HG03135 (cell line): ENCODE data around the gene CCDC149.

ENCODE experiments used
- ATAC-seq: cut with Tn5 transposase; IDR thresholded peaks from one replicate; pipeline ENCODE4 v1.9.1; 2021; ENCODE audit warnings: mild to moderate bottlenecking, moderate library complexity; ENCODE audit not compliant: unreplicated experiment

The CCDC149 gene

DNA sequence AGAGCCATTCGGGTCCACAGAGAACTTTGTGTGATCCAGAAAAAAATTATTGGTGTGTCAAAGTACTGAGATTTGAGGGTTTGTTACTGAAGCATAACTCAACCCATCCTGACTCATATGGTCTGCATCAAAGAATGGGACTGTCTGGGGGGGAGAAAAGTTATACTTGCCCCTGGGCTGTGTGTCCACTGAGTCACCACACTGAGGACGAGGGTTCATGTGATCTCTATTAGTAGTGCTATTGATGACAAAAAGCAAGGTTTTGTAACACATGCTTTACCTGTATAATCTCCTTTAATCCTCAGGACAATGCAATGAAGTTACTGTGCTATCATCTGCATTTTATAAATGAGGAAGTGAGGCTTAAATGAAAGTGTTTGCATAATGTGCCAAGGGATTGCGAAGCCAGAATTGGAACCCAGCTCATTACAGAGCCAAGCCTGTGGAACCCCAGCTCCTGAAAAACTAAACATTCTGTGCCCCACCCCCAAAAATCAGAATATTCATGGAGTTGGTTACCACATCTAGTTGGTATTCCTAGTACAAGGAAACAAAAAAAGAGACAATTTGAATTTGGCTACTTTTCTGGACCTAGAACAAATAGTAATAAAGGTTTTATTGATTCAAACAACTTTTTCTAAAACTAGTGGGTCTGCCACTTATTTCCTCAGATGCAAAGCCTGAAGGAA, 31.2 kb downstream of the CCDC149 start:
- no peak for ATAC-seq

DNA sequence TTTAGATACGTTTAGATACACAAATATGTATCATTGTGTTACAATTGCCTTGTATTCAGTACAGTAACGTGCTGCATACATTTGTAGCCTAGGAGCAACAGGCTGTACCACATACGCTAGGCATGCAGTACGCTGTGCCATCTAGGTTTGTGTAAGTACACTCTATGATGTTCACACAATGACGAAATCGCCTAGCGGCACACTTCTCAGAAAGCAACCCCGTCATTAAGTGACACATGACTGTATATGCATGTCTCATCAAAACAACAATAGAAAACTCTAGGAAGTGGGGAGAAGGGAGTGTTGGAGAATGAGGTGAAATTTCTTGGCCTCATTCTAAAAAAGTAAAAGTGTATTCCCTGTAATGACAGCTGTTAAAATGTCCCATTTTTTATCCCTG, 32.7 kb downstream of the CCDC149 start:
- no peak for ATAC-seq

DNA sequence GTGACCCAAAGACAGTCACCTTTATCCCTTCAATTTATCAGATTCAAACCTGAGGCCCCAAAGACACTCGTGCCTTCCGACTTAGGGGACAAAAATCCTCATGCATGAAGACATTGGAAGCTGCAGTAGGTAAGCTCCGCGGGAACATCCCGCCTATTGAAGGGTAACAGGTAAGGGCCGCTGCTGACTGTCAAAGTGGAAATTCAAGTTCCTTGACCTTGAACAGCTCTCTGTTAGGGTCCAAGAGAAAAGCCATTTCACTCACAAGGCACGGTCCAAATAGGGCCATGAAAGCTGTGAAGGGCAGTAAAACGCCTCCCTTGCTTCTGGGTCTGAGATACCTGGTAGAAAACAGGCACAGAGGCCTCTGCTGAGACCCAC, 34.2 kb downstream of the CCDC149 start:
- no peak for ATAC-seq

DNA sequence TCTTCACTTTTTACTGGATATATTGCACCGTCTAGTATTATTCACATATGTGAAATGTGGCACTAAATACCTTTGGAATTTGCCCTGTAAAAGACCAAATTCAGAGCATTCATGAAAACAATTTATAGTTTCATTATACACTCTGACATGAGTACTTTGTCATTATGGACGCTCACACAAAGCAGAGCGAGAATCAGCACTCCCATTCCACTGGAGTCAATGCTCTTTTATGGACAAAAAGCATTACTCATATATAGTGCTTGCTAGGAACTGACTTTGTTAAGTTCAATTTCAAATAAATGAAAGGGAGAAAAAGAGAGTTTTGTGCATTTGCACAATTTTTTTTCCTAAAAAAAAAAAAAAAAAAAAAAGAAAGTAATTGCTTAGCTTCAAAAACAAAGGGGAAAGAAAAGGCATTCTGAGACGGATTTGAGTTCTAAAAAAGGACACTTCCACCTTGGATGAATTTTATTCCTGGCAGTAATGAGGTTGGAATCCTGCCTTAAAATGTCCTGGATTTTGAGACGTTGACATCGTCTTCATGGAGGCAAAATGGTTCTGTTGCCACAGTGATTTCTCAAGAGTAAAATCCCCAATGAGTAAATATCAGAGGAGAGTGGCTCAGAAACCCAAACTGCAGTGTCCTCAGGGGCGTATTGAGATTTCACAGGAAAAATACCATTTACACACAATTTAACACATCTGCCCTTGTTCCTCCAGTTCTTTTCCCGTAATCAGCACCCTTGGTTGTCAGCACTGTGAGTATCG, 34.8 kb downstream of the CCDC149 start:
- no peak for ATAC-seq

DNA sequence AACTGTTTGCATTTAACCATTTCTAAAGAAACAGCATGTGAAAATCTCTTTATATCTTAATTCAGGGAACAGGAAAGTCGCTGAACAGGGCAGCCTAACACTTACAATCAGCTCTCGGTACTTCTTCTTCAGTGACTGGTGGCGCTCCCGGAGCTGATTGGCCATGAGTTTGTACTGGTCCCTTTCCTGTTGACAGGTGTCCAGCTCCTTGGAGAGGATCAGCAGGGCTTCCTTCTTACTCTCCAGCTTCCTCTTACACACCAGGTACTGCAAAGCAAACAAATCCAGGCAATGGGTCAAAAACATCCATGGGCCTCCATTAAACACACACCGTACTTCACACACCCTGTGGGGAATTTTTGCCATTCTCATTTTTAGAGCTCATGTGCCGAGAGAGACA, 36.4 kb downstream of the CCDC149 start:
- no peak for ATAC-seq

DNA sequence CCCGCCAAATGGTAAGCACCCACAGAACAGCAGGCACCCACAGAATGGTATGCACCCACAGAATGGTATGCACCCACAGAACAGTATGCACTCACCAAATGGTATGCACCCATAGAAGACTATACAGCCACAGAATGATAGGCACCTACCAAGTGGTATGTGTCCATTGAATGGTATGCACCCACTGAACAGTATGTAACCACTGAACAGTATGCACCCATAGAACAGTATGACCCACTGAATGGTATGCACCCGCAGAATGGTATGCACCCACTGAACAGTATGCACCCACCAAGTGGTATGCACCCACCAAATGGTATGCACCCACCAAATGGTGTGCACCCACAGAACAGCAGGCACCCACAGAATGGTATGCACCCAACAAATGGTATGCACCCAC, 40.1 kb downstream of the CCDC149 start:
- ATAC-seq: no peak

DNA sequence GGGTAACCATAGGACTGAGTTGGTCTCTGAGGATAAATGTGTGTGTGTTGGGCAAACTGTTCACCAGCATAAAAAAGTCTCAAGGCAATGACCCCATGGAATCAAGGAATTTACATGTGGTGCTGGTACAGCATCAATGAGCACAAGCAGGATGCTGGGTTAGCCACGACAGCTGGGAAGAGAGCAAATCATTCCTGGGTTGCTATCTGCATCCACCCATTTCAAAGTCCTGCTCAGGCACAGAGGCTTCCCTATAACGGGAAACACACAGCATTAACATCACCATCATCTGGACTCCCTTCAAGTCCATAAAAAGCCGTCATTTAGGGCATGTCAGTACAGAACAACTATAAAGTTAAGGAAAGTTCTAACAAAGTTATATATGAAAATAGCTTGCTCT, 41.6 kb downstream of the CCDC149 start:
- no peak for ATAC-seq

DNA sequence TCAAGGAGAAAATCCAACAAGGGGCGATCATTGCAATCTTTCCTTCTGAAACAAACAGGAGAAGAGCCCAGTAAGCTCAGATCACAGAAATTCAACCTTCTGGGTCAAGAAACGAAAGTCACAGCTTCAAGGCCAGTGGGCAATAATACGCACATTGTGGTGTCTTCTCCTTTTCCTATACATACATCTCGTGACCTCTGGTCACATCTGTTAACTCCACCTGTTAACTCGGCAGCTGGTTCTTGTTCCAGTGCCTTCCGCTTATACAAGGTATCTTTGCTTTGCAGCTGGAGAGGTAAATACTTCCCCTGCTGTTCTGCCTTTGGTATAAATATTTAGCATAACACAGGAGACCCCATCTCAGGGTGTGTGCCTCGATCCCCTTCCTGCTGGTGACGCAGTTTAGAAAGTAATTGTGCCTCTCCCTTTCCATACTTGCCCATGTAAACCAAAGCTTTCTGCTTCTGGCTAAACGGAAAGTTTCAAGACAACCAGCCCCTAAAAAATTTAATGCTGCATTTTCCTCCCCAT, 45.0 kb downstream of the CCDC149 start:
- ATAC-seq: no peak

DNA sequence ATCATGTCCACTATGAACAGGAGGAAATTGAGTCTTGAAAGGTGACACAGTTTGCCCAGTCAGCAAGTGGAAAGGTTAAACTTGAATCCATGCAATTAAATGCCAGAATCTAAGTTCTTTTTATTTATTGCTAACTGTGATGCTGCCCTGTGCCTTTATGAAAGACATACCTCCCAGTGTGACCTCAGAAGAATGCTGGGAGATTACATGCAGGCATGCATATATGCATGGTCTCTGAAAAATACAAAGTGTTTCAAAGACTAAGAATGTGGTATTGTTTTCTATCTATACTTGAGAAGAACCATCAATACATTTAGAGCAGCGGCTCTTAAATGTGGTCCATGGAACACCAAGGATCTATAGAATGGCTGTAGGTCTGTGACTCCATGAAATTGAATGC, 45.6 kb downstream of the CCDC149 start:
- ATAC-seq: no peak

DNA sequence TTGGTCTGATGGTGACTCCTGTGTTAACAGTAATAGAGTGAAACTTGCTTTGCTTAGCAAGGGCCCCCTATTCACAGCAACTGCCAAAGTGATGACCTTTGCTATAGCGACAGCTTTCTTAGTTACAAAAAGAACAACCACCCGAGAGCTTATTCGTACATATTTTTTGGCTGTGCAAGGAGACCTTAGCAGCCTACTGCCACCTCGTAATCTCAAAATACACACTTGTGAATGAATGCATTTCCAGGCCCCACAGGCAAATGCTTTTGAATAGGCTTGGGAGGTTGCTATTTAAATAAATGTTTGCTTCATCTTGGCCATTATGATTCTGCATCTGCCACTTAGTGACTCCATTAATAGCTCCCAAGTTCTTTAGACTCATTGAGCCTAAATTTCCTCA, 47.4 kb downstream of the CCDC149 start:
- no peak for ATAC-seq

DNA sequence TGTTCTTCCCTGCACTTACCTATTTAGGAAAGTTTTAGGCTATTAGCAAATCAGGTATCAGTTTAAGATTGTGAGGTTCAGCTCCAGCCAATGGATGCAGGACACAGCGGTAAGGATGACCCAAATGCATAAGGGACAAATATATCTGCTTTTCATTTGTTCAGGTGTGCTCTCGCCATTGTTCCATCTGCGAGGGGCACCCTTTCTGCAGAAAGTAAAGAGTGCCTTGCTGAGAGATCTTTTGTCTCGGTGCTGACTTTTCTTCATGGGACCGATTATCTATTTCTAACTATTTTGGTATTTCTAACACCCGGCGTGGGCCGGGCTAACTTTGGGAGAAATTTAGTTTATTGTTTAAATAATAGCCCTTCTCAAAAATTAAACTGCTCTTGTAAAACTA, 49.0 kb downstream of the CCDC149 start:
- ATAC-seq: no peak

DNA sequence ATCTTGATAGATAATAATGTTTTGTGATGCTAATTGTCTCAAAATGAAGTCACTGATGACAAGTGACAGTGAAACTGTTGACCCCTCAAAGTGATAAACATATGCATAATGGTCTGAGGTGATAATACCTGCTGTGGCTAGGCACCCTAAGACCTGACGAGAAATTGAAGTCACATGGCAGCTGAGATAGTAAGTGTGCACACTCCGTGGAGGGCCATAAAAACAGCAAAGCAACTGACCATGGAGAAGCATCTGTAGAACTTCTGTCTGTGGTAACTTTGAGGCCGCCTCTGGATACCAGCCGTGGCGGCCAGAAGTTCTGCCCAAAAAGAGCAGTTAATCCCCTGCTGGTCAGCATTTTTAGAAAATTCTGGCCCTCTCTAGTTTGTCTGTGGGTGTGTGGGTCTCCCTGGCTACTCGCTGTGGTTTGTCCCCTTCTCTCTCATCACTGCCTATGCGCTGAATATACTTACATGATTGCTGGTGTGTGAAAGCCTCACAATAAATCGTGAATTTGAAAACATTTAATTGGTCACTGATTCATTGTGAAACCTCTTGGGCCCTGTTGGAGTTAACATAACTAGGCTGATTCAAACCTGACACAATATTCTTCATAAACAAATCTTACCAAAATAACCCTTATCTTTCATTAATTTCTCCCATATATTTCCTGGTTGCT, 50.6 kb downstream of the CCDC149 start:
- ATAC-seq: no peak

DNA sequence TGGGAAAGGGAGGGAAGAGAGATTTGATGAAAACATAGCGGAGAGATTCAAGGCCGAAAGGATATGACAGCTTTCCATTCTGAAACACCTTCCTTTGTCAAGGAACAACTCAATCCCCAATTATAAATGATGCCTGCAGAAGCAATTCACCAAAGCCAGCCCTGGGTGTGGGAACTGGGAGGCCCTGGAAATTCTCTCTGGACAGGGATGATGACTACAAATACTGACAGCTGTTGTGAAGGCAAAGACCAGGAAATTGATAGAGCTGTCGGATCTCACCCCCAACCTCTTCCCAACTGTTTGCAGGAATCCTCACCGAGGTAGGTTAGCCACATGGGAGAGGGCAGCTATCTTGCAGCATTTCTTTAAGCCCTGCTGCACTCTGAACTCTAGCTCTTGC, 54.3 kb downstream of the CCDC149 start:
- ATAC-seq: no peak

DNA sequence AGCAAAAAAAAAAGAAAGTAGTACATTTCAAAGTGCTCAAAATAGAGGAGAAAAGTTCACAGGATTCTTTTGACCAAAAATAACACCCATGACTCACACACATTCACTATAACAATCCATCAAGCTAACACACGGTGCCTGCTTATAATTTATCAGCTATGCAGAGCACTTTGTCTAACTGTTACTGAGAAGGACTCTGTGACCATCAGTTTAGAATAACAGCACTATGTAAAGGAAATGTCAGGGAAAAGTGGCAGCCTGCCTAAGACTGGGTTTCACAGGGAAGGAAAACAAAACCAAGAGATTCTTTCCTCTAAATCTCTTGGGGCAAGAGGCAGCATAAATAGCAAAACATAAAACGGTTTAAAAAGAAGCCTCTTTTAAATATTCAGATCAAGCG, 54.8 kb downstream of the CCDC149 start:
- ATAC-seq: no peak

DNA sequence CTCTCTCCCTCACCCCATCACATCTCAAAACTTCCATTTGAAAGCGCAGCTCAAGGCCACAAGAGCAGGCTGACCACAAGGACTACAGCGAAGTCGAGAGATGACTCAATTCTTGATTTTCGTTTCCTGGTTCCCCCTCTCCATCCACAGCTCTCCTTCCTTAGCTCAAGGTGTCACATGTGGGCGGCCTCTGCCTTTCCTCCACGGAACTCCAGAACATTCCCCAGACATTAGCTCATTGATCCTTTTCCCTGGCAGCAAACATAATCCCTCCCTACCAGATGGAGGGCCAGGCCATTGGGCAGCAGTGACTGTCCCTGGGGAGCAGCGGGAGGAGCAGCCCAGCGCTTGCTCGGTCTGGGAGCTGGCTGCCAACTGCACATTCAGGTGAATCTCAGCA, 56.3 kb downstream of the CCDC149 start:
- peak; percentile 86 for ATAC-seq

DNA sequence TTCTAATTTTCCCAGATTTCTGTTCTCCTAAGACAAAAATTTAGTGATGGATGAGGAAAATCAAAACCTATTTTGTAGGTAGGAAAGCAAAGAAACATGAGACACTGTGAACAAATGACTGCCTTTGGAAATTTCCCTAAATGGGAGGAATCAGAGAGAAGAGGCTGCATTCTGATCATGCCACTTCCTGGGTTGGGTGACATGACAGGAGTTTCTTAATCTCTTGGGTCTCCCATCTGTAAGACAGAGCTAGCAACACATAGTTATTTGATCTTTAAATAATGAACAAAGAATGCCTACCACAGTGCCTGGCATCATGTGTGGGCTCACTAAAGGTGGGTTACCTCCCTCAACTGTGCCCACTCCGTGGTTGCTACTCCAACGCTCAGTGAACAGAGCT, 57.1 kb downstream of the CCDC149 start:
- ATAC-seq: no peak

DNA sequence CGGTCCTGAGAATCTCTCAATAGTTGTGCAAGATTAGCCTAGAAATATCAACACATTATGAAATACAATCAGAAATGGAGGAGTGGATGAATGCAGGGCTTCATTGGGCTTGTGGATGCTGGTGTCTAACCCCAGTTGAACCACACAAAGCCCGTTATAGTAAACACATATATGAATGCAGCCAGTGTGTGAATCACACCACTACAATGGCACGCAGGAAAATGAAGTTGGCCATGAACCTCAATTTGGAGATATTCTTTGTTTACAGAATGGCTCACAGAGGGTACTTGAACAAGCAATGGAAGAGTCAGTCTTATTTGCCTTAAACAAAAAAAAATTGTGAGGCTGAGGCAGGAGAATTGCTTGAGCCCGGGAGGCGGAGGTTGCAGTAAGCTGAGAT, 59.7 kb downstream of the CCDC149 start:
- no peak for ATAC-seq

DNA sequence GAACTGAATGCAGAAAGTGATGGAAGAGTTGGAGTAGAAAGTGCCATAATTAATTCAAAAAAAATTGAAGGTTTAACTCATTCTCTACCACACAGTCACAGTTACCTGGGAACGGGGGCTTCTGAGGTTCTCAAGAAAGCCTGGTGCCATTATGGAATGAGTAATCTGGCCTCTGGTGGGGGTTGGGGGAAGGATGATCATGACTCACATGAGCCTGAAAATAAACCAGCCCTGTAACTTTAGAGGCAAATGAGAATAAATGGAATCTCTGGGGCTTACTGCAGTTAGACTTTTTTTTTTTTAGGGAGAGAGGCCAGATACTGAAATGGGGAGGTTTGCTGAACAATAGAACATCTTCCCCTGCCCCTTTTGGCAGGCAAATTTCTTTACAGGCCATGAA, 62.2 kb downstream of the CCDC149 start:
- no peak for ATAC-seq

DNA sequence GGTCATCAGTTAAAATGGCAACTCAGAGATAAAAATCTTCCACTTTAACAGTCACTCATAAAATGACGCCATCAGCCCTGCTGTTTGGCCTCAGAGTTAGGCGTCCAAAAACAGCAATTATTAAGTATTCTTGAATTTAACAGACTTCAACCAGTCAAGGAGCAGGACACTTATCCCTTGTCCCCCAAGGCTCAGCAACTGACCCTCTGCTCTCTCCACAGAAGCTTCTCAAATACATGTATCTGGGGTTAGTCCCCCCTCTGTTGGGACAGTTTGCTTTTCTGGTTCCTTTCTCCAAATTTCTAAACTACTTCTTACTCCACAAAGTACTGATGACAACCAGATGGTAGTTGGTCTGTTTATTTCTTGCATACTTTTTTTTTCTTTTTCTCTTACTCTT, 63.1 kb downstream of the CCDC149 start:
- ATAC-seq: no peak

DNA sequence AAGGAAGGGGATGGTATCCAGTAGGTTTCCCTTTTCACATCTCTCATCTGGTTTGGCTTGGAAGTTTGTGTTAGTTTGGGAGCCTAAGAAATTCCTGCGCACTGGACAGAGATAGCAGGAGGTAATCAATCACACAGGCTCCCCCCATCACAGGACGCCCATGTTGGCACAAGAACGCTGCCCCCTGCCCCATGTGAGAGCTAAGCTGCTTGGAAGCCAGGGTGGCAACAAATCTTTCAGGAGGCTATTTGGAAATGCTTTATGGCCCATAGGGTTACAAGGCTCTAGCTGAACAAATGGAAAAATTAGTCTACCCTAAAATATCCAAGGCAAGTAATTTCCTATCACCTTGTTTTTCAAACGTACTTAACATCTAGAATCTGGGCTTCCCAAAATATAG, 63.5 kb downstream of the CCDC149 start:
- no peak for ATAC-seq

DNA sequence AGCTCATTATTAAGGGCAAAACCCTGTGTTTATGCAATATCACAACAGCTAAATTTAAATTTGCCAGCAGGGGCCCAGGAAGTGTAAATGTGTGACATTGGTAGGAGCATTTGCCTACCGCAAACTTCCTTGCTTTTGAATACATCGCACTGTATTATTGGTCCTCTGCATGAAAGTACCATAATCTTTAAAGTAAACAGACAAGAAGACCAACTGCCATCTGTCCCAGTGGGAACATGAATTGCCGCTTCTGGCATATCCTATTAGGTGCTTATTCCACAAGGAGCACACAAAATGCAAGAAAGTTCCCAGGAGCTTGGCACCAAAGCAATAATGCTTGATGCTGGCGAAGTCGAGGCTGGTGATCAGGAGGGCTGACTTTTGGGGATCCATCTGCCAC, 66.1 kb downstream of the CCDC149 start:
- ATAC-seq: no peak

DNA sequence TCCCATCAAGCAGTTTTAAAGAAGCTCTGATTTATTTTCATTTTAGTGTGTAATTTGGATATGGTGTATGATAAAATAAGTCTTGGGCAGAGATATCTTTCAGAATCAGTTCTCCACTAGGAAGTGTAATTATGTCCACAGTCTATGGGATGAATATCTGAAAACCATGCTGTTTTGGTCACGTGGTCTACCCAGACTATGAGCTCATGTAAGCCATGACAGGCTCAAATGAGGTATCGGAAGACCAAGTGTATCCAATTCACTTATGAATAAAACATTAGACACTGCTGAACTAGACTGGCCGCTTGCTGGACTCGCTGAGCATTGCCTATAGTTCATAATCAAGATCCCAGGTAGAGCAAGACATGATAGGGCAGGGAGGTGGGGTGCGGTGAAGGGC, 66.9 kb downstream of the CCDC149 start:
- no peak for ATAC-seq
